Brain microvascular endothelial cell (primary cell): ENCODE data around the gene DHRS3.
A peak's percentile ranks its signal among the peaks of the same experiment; 100 is the strongest.

Source experiments
- DNase-seq: peaks from one replicate; pipeline ENCODE4 v3.0.0-alpha.2; 2020
- H3K27ac ChIP-seq: fragments of 250-450 bp; sonication (Bioruptor Pico); 2 replicates; pipeline ENCODE4 v1.5.1; 2020; ENCODE audit warnings: mild to moderate bottlenecking, moderate library complexity
- H3K27me3 ChIP-seq: fragments of 250-450 bp; sonication (Bioruptor Pico); replicated peaks from 2 replicates; pipeline ENCODE4 v1.5.1; 2020; ENCODE audit warnings: mild to moderate bottlenecking
- H3K36me3 ChIP-seq: fragments of 250-450 bp; sonication (Bioruptor Pico); replicated peaks from 2 replicates; pipeline ENCODE4 v1.5.1; 2020; ENCODE audit warnings: mild to moderate bottlenecking
- H3K4me3 ChIP-seq: 2 replicates; pipeline ENCODE4 v1.5.1; 2011; ENCODE audit warnings: low read depth, mild to moderate bottlenecking, control low read depth, low read length, moderate library complexity
- CTCF ChIP-seq: IDR thresholded peaks from 2 replicates; pipeline ENCODE4 v1.5.1; 2011; ENCODE audit warnings: low read depth, mild to moderate bottlenecking, moderate library complexity, low read length, control low read depth, inconsistent platforms; ENCODE audit errors: missing control alignments
- in situ Hi-C: cut with HindIII; loops from 2 replicates; pipeline ENCODE4 v1.10.0; 2017; ENCODE audit warnings: low sequenced_read_pairs, low pct_ligation_motif_present

Gene DHRS3

GRCh38 chr1:12549460-12550349 lies 68.3 kb downstream of the DHRS3 start:
- in situ Hi-C loops = no loop called here
- DNase-seq = peak; percentile 99
- H3K27me3 ChIP-seq = no peaks in the 10 kb centered on the region
- H3K27ac ChIP-seq = peak overlapping the region; percentile 100
- H3K4me3 ChIP-seq = no peak overlapping the region
- H3K36me3 ChIP-seq = no peaks in the 10 kb centered on the region
- no peak for TF ChIP-seq CTCF

- DNase-seq = peak; percentile 83
- in situ Hi-C loops = no loop called here
- H3K36me3 ChIP-seq = no peaks in the 10 kb centered on the region
- no peak for TF ChIP-seq CTCF
- H3K27me3 ChIP-seq = no peaks in the 10 kb centered on the region
- peak overlapping the region; percentile 100 for H3K27ac ChIP-seq
- no peak overlapping the region for H3K4me3 ChIP-seq
Measured at GRCh38 chr1:12548973-12549459, 69.0 kb downstream of the DHRS3 start.

GRCh38 chr1:12548279-12548972 lies 69.6 kb downstream of the DHRS3 start:
- Histone ChIP-seq H3K4me3 (no peak overlapping the region), H3K27ac (peak overlapping the region; percentile 100), H3K27me3 (no peaks in the 10 kb centered on the region), H3K36me3 (no peaks in the 10 kb centered on the region)
- TF ChIP-seq CTCF = no peak
- no peak for DNase-seq
- in situ Hi-C loops = no loop called here

GRCh38 chr1:12547586-12548225 lies 70.3 kb downstream of the DHRS3 start:
- no peaks in the 10 kb centered on the region for H3K36me3 ChIP-seq
- no peaks in the 10 kb centered on the region for H3K27me3 ChIP-seq
- no peak overlapping the region for H3K4me3 ChIP-seq
- no peak for DNase-seq
- no peak for TF ChIP-seq CTCF
- in situ Hi-C loops = no loop called here
- H3K27ac ChIP-seq = peak overlapping the region; percentile 100

GRCh38 chr1:12546771-12547585 lies 71.0 kb downstream of the DHRS3 start:
- no peak overlapping the region for H3K4me3 ChIP-seq
- in situ Hi-C loops = no loop called here
- H3K27me3 ChIP-seq = no peaks in the 10 kb centered on the region
- H3K27ac ChIP-seq = peak overlapping the region; percentile 100
- no peak for TF ChIP-seq CTCF
- no peak for DNase-seq
- no peaks in the 10 kb centered on the region for H3K36me3 ChIP-seq
